Kidney epithelial cell (primary cell): ENCODE measurements around the gene MINK1. TPM values are rescaled to one million over a fixed set of nuclear protein-coding genes. Genes with fewer than 3 reads are reported as not detected.

ENCODE experiments used
- DNase-seq: peaks from one replicate; pipeline ENCODE4 v3.0.0-alpha.2; 2010; ENCODE audit warnings: low read depth
- H3K27me3 ChIP-seq: 2 replicates; pipeline ENCODE4 v1.6.0; 2011; ENCODE audit warnings: low read length; ENCODE audit not compliant: control insufficient read depth, insufficient read depth
- H3K36me3 ChIP-seq: 2 replicates; pipeline ENCODE4 v1.5.1; 2011; ENCODE audit warnings: low read length; ENCODE audit not compliant: control insufficient read depth, insufficient read depth
- H3K4me3 ChIP-seq: 2 replicates; pipeline ENCODE4 v1.5.1; 2011; ENCODE audit warnings: low read depth, mild to moderate bottlenecking, control low read depth, low read length
- total RNA-seq: library from RNA; depleted of rRNA; stranded (reverse); fragments of >200 nt; gene quantifications from 2 replicates; pipeline ENCODE4 v1.2.3, GENCODE V29; 2015
- TF ChIP-seq, protein P1 (sequence below): IDR thresholded peaks from 2 replicates; pipeline ENCODE4 v1.5.1; 2011; ENCODE audit warnings: mild to moderate bottlenecking, moderate library complexity, low read length, control low read depth, inconsistent platforms; ENCODE audit not compliant: insufficient read depth, poor library complexity, severe bottlenecking

Gene MINK1
- total RNA-seq, 1 donor from 2014 or later: 36.1 TPM

- no peak for DNase-seq
- TF ChIP-seq, protein P1, sequence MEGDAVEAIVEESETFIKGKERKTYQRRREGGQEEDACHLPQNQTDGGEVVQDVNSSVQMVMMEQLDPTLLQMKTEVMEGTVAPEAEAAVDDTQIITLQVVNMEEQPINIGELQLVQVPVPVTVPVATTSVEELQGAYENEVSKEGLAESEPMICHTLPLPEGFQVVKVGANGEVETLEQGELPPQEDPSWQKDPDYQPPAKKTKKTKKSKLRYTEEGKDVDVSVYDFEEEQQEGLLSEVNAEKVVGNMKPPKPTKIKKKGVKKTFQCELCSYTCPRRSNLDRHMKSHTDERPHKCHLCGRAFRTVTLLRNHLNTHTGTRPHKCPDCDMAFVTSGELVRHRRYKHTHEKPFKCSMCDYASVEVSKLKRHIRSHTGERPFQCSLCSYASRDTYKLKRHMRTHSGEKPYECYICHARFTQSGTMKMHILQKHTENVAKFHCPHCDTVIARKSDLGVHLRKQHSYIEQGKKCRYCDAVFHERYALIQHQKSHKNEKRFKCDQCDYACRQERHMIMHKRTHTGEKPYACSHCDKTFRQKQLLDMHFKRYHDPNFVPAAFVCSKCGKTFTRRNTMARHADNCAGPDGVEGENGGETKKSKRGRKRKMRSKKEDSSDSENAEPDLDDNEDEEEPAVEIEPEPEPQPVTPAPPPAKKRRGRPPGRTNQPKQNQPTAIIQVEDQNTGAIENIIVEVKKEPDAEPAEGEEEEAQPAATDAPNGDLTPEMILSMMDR: no peak
- Histone ChIP-seq H3K4me3 (peak overlapping the region; percentile 48), H3K27me3 (peaks cover 26% of the 10 kb centered on the region), H3K36me3 (no peaks in the 10 kb centered on the region)
Observed at GRCh38 chr17:4898927-4899326, 65.8 kb downstream of the MINK1 start.

- Histone ChIP-seq H3K27me3 (peaks cover 26% of the 10 kb centered on the region), H3K4me3 (peak within 1 kb of the TSS; percentile 48), H3K36me3 (no peaks in the 10 kb centered on the region)
- no peak for DNase-seq
- TF ChIP-seq, protein P1: no peak
Observed at GRCh38 chr17:4899341-4900230, 66.4 kb downstream of the MINK1 start, which contains the start of gene C17orf107. C17orf107 (plus strand) TSS chr17:4899536; CDS start chr17:4899763, 227 bp downstream.

- TF ChIP-seq, protein P1: no peak
- peaks cover 26% of the 10 kb centered on the region for H3K27me3 ChIP-seq
- H3K4me3 ChIP-seq: no peak overlapping the region
- DNase-seq: no peak
- H3K36me3 ChIP-seq: no peaks in the 10 kb centered on the region
Observed at GRCh38 chr17:4900231-4901107, 67.3 kb downstream of the MINK1 start.

- TF ChIP-seq, protein P1: no peak
- Histone ChIP-seq H3K4me3 (no peak overlapping the region), H3K27me3 (peaks cover 26% of the 10 kb centered on the region), H3K36me3 (no peaks in the 10 kb centered on the region)
- DNase-seq: no peak
Observed at GRCh38 chr17:4901108-4901647, 68.0 kb downstream of the MINK1 start.

DNA sequence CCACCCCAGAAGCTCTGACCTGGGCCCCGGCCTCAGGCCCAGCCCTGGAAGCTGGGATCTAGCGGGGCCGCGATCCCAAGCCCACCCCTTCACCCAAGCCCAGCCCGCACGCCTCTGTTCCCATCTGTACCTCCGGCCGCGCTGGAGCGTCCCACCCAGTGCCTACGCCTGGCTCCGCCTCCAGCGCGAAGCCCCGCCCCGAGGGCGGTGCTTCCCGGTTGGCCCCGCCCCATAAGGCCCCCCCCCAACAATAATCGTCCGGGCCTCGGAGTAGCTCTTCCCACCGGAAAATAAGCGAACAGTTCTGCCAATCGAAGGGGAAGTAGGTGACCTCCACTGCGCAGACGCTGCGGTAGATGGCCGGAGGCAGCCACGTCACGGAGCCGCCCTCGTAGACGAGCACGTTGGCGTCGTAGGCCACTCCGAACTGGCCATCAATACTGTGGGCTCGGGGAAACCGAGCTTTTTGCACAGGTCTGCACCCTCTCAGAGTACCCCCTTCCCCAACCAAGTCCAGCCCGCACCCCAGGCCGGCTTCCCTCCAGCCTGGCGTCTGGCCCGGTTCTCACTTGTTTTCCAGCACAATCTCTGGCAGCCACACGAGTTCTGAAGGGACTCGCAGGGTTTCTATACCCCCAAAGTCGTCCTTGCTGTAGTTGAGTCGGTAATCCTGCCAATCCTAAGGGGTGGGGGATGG is 68.7 kb downstream of the MINK1 start:
- DNase-seq: no peak
- Histone ChIP-seq H3K4me3 (no peak overlapping the region), H3K36me3 (no peaks in the 10 kb centered on the region), H3K27me3 (peaks cover 26% of the 10 kb centered on the region)
- TF ChIP-seq, protein P1: no peak
